Upper lobe of left lung (tissue), 4 donors: Measurements from ENCODE around the gene PRKCQ.

Experiments used
- POLR2AphosphoS5 ChIP-seq, 2 donors: sonication (generic); formaldehyde crosslinking; IDR thresholded peaks; one replicate each; pipeline ENCODE4 v1.5.1; 2017; ENCODE audit warnings: antibody characterized with exemption in 2 of 2
- TF ChIP-seq, protein P1 (sequence below), 6 experiments: fragments of 450-650 bp in 4 of 6; fragments of 200-600 bp in 2 of 6; sonication (generic) in 2 of 6; IDR thresholded peaks; one replicate each; pipeline ENCODE4 v1.5.1; 2016 to 2019; ENCODE audit warnings: antibody characterized with exemption in 6 of 6

DNA sequence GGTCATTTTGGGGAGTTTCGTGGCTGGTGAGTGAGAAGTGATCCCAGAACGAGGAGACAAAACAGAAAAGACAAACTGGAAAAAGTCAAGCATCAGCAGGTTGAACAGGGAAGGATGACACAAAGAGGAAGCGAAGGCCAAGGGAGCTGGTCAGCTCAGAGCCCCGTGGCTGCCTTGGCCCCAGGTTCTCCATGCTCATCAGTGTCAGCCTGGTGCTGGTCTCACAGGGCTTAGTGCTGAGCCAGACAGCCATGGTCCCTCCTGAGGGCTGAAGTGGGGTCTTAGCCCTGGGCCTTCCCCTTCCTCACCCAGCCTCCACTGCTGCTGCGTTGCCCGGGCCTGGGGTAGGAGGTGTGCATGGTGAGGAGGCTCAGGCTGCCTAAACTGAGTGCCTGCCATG, 193.7 kb downstream of the PRKCQ start:
- TF ChIP-seq, protein P1, sequence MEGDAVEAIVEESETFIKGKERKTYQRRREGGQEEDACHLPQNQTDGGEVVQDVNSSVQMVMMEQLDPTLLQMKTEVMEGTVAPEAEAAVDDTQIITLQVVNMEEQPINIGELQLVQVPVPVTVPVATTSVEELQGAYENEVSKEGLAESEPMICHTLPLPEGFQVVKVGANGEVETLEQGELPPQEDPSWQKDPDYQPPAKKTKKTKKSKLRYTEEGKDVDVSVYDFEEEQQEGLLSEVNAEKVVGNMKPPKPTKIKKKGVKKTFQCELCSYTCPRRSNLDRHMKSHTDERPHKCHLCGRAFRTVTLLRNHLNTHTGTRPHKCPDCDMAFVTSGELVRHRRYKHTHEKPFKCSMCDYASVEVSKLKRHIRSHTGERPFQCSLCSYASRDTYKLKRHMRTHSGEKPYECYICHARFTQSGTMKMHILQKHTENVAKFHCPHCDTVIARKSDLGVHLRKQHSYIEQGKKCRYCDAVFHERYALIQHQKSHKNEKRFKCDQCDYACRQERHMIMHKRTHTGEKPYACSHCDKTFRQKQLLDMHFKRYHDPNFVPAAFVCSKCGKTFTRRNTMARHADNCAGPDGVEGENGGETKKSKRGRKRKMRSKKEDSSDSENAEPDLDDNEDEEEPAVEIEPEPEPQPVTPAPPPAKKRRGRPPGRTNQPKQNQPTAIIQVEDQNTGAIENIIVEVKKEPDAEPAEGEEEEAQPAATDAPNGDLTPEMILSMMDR (IDR thresholded peaks at IDR 0.05) = no peak
- TF ChIP-seq POLR2AphosphoS5 (IDR thresholded peaks at IDR 0.05) = no peak
